ENCODE measurements around the gene FAM3B.

Gene FAM3B

DNA sequence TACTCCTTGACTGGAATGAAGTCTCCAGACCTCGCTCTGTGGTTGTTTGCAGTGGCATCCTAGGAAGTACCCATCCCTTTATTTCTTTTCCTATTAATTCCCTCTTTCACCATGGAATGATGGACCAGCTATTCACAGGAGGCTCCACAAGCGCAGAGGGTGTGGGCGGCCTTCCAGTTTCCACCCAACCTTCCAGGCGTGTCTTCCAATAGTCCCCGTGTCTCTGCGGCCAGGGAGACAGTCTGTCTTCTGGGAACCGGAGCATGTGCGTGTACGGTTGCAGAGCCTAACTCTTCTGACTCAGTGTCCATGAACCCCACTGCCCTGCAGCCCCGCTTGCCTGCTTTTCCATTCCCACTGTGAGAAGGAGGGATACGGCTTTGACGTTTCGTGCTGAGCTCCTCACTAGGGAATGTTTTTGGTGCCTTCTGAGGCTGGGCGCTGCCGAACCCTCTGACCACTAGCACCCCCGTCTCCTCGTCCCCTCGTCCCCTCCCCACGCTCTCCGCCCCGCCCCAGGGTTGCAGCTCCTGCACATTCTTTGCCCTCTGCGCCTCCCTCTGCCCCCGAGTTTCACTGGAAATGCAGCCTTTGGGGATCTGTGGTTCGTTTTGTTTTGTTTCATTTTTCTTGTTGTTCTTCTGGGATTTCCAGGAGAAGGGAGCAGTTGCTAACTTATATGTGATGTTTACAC, 26.3 kb upstream of the FAM3B start:
- TF ChIP-seq FOXM1 (IDR thresholded peaks at IDR 0.05; ENCODE audit: borderline replicate concordance, low read depth) (no peak), NFIC (IDR thresholded peaks at IDR 0.05) (no peak), RAD21 (IDR thresholded peaks at IDR 0.05; ENCODE audit: low read depth) (no peak), EGR1 (IDR thresholded peaks at IDR 0.05) (no peak), ZBTB7A (IDR thresholded peaks at IDR 0.05; ENCODE audit: low read depth) (no peak), CREB1 (IDR thresholded peaks at IDR 0.05; ENCODE audit: low read depth) (no peak), TCF12 (IDR thresholded peaks at IDR 0.05; ENCODE audit: low read depth) (no peak), EP300 (IDR thresholded peaks at IDR 0.05; ENCODE audit: borderline replicate concordance) (no peak), CEBPB (IDR thresholded peaks at IDR 0.05) (no peak)
- TF ChIP-seq, protein P1, sequence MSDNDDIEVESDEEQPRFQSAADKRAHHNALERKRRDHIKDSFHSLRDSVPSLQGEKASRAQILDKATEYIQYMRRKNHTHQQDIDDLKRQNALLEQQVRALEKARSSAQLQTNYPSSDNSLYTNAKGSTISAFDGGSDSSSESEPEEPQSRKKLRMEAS (IDR thresholded peaks at IDR 0.05), result no peak
- TF ChIP-seq, protein P2, sequence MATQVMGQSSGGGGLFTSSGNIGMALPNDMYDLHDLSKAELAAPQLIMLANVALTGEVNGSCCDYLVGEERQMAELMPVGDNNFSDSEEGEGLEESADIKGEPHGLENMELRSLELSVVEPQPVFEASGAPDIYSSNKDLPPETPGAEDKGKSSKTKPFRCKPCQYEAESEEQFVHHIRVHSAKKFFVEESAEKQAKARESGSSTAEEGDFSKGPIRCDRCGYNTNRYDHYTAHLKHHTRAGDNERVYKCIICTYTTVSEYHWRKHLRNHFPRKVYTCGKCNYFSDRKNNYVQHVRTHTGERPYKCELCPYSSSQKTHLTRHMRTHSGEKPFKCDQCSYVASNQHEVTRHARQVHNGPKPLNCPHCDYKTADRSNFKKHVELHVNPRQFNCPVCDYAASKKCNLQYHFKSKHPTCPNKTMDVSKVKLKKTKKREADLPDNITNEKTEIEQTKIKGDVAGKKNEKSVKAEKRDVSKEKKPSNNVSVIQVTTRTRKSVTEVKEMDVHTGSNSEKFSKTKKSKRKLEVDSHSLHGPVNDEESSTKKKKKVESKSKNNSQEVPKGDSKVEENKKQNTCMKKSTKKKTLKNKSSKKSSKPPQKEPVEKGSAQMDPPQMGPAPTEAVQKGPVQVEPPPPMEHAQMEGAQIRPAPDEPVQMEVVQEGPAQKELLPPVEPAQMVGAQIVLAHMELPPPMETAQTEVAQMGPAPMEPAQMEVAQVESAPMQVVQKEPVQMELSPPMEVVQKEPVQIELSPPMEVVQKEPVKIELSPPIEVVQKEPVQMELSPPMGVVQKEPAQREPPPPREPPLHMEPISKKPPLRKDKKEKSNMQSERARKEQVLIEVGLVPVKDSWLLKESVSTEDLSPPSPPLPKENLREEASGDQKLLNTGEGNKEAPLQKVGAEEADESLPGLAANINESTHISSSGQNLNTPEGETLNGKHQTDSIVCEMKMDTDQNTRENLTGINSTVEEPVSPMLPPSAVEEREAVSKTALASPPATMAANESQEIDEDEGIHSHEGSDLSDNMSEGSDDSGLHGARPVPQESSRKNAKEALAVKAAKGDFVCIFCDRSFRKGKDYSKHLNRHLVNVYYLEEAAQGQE (IDR thresholded peaks at IDR 0.05; ENCODE audit: low read depth), result no peak
- TF ChIP-seq, protein P3, sequence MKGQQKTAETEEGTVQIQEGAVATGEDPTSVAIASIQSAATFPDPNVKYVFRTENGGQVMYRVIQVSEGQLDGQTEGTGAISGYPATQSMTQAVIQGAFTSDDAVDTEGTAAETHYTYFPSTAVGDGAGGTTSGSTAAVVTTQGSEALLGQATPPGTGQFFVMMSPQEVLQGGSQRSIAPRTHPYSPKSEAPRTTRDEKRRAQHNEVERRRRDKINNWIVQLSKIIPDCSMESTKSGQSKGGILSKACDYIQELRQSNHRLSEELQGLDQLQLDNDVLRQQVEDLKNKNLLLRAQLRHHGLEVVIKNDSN (IDR thresholded peaks at IDR 0.05), result no peak

DNA sequence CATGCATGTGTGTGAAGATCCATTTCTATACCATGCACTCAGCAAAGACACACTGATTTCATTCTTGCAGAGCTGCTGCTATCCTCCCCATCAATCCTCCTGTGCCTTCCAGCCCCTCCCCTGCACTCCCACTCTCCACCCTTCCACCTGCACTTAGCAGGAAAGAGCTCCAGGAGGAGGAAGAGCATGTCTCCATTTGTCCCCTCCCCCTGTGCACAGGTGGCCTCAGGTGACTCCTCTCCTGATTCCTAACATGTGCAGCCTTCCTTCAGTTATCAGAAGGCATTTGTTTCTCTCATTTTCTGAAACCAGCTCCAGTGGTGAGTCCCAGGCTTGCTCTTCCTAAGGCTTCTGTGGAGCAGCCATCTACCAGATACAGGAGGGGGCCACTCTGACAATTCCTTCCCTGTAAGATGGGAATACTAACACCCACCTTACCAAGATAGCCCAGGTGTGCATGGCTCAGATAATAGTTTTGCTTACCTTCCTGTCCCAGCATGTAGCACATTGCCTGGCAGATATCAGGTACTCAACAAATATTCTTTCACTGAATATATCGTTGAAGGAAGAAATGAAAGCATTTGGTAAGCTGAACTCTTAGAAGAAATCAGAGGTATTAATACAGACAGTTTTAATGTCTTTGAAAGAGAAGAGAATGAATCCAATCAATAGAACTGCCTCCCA, 21.9 kb upstream of the FAM3B start:
- no peak for TF ChIP-seq ZBTB7A (IDR thresholded peaks at IDR 0.05; ENCODE audit: low read depth)
- TF ChIP-seq, protein P2 (IDR thresholded peaks at IDR 0.05; ENCODE audit: low read depth), result no peak

DNA sequence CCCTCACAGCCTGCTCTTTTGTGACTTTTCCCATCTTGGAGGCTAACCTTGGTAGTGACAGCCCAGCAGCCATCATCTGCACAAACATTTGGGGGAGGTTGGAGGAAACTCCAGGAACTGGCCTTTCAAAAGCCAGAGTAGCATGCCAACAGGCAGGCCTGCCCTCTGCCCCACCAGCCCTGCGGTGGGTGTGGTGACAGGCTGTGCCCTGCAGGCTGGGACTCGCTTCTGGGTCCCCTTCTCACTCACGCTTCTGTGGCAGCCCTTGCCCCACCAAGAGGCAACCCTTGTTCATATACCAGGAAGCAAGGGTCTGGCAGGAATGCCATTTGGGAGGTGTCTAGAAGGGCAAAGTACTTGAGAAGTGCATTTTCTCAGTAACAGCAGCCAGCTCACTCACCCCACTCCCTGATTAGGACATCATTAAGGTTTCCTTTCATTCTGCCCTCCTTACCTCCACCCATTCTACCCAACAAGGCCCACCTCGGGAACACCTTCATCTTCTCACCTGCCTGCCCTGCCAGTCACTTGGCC, 20.8 kb upstream of the FAM3B start:
- no peak for TF ChIP-seq ZBTB7A (IDR thresholded peaks at IDR 0.05; ENCODE audit: low read depth)
- no peak for TF ChIP-seq RAD21 (IDR thresholded peaks at IDR 0.05; ENCODE audit: low read depth)

DNA sequence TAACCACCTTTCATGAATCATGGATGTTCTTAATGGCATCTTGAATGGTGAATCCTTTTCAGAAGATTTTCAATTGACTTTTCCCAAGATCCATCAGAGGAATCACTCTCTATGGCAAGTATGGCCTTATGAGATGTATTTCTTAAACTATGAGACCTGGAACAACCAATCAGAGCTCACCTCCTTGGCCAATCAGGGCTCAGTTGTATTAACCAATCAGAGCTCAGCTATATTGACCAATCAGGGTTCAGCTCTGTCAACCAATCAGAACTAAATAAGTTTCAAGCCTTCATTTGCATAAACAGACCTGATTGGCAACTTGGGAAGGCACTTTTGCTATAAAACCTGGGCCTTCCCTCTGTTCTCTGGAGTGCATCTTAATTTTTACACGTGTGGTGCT, 13.6 kb upstream of the FAM3B start:
- TF ChIP-seq TCF12 (IDR thresholded peaks at IDR 0.05; ENCODE audit: low read depth) (no peak), CEBPB (IDR thresholded peaks at IDR 0.05) (no peak), NFIC (IDR thresholded peaks at IDR 0.05) (no peak), EP300 (IDR thresholded peaks at IDR 0.05; ENCODE audit: borderline replicate concordance) (no peak), TAF1 (IDR thresholded peaks at IDR 0.05; ENCODE audit: low read depth) (no peak), ZBTB7A (IDR thresholded peaks at IDR 0.05; ENCODE audit: low read depth) (no peak), RAD21 (IDR thresholded peaks at IDR 0.05; ENCODE audit: low read depth) (no peak), FOXM1 (IDR thresholded peaks at IDR 0.05; ENCODE audit: borderline replicate concordance, low read depth) (no peak), CREB1 (IDR thresholded peaks at IDR 0.05; ENCODE audit: low read depth) (no peak), YY1 (IDR thresholded peaks at IDR 0.05; ENCODE audit: low read depth) (no peak), EGR1 (IDR thresholded peaks at IDR 0.05) (no peak), TEAD4 (IDR thresholded peaks at IDR 0.05) (no peak)
- TF ChIP-seq, protein P2 (IDR thresholded peaks at IDR 0.05; ENCODE audit: low read depth), result no peak
- TF ChIP-seq, protein P1 (IDR thresholded peaks at IDR 0.05), result no peak
- TF ChIP-seq, protein P3 (IDR thresholded peaks at IDR 0.05), result no peak
